ENCODE results near the gene SLC4A5.
A peak's percentile ranks its signal among the peaks of the same experiment; 100 is the strongest.

Gene SLC4A5

DNA sequence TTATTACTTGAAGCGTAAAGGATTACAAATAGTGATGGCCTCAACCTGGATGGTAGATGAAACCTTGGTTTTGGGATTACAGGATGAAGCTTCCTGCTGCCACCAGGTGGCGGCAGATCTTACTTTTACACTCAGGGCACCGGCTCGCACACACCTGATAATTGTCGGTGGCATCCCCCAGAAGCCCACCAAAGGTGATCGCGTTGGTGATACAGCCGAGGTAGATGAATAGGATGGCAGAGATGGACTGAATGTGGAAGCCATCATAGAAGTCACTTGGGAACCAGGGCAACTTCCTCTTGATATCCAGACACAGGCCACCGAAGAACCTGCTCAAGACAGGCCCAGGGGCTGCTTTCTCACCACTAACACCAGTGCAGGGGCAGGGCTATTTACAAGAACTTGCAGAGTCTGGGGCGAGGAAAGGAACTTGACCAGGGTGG, 93.0 kb downstream of the SLC4A5 start:
- TF ChIP-seq, protein P1, sequence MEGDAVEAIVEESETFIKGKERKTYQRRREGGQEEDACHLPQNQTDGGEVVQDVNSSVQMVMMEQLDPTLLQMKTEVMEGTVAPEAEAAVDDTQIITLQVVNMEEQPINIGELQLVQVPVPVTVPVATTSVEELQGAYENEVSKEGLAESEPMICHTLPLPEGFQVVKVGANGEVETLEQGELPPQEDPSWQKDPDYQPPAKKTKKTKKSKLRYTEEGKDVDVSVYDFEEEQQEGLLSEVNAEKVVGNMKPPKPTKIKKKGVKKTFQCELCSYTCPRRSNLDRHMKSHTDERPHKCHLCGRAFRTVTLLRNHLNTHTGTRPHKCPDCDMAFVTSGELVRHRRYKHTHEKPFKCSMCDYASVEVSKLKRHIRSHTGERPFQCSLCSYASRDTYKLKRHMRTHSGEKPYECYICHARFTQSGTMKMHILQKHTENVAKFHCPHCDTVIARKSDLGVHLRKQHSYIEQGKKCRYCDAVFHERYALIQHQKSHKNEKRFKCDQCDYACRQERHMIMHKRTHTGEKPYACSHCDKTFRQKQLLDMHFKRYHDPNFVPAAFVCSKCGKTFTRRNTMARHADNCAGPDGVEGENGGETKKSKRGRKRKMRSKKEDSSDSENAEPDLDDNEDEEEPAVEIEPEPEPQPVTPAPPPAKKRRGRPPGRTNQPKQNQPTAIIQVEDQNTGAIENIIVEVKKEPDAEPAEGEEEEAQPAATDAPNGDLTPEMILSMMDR (IDR thresholded peaks at IDR 0.05) = peak; percentile 70
- DNase-seq (ENCODE audit: low spot score) = no peak
- no peak overlapping the region for H3K27ac ChIP-seq

GRCh38 chr2:74249406-74250122, 93.7 kb downstream of the SLC4A5 start:
- Histone ChIP-seq H3K27ac (no peak overlapping the region), H3K4me3 (no peak overlapping the region)
- TF ChIP-seq, protein P1 (IDR thresholded peaks at IDR 0.05) = no peak
- no peak for DNase-seq (ENCODE audit: low spot score)

More for the DNA sequence above, 93.0 kb downstream of the SLC4A5 start:
- H3K4me3 ChIP-seq = no peak overlapping the region

DNA sequence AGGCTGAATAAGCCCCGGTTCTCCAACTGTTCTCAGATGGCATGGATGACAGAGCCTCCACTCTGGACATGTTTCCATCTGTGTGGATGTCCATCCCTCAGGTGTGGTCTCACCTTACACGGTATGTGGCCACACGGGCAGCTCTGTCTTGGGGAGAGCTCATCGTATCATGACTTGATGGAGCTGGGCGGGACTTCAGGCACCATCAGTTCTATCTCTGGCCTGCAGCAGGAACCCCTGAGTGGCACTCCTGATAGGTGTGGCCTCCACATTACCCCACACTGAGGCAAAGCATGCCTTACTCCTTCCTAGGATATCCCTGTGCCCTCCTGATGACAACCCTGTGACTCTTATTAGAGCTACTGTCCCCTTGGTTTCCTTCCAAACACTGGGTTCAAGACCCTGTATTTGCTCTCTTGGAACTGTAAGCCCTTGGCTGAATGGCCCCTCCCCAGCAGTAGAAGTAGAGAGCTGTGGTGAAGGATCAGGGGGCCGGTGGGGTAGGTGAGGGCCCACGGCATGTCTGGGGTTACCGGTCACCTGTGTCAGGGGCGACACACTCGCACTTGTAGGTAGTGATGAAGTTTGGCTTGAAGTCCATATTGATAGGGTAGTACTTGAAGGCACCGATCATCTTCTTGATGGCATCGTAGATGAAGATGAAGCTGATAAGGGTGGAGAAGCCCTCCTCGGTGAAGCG, 96.6 kb downstream of the SLC4A5 start:
- DNase-seq (ENCODE audit: low spot score) = no peak
- no peak overlapping the region for H3K4me3 ChIP-seq
- TF ChIP-seq, protein P1 (IDR thresholded peaks at IDR 0.05) = no peak
- no peak overlapping the region for H3K27ac ChIP-seq

DNA sequence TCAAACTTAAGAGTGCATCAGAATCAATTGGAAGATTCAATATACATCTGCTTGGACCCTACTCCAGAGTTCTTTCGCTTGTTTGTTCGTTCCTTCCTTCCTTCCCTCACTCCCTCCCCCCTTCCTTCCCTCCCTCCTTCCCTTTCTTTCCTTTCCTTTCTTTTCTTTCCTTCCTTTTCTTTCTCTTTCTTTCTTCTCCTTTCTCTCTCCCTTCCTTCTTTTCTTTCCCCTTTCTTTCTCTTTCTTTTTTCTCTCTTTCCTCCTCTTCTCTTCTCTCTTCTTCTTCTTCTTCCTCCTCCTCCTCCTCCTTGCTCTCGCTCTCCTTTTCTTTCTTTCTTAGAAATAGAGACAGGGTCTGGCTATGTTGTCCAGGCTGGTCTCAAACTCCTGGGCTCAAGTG, 98.9 kb downstream of the SLC4A5 start:
- Histone ChIP-seq H3K27ac (no peak overlapping the region), H3K4me3 (no peak overlapping the region)
- TF ChIP-seq, protein P1 (IDR thresholded peaks at IDR 0.05) = no peak
- no peak for DNase-seq (ENCODE audit: low spot score)

- TF ChIP-seq, protein P1 (IDR thresholded peaks at IDR 0.05) = no peak
- Histone ChIP-seq H3K4me3 (no peak overlapping the region), H3K27ac (peak overlapping the region in 1 of 2 donors; percentile 8)
- DNase-seq (ENCODE audit: low spot score) = no peak
Measured at GRCh38 chr2:74242354-74243071, 100.7 kb downstream of the SLC4A5 start.

- no peak for DNase-seq (ENCODE audit: low spot score)
- Histone ChIP-seq H3K27ac (no peak overlapping the region), H3K4me3 (no peak overlapping the region)
- TF ChIP-seq, protein P1 (IDR thresholded peaks at IDR 0.05) = no peak
Measured at GRCh38 chr2:74239346-74239745, 103.9 kb downstream of the SLC4A5 start.
